HS-5 (cell line): Measurements from ENCODE around the gene BAG3.
"Not testable (repeated sequence)": the region's sequence is repeated elsewhere in the genome, so short reads cannot be mapped to it uniquely, and the experiment has no call there.

Source experiments
- DNase-seq: peaks from one replicate; pipeline ENCODE4 v3.0.0-alpha.2; 2012; ENCODE audit warnings: low read depth

The BAG3 gene

DNA sequence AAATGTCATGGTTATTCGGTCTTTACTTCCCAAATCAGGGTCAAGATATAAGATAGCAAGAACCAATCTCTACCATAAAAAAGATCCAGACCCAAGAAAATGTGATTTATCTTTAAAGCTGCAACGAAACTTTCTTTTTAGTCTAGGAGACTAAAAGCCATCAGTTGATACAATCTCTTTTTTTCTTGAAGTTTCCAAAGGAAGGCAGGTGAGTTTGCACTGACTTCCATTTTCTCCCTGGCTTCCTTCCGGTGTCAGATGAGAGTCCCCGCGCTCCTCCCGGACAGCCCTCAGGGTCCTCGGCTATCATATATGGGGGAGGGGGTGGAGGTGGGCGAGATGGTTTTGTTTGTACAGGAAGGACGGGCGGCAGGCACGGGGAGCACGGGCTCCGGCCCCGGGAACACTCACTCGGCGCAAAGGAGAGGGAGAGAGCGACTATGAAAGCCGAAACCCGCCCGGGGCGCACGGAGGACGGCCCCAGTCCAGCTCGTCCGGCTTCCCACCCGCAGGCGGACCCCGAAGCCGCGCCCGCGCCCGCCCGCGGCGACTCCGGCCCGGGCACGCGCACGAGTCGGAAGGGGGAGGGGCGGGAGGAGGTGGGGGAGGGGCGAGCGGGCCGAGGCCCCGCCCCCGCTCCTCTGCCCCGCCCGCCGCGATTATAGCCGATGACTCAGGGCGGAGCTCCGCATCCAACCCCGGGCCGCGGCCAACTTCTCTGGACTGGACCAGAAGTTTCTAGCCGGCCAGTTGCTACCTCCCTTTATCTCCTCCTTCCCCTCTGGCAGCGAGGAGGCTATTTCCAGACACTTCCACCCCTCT is at the start of gene BAG3:
Gene BAG3 (plus strand): TSS at position 689 of the 822 bp plus-strand sequence. CDS start 296 bp downstream, outside the sequence.
- peak; percentile 73 for DNase-seq

DNA sequence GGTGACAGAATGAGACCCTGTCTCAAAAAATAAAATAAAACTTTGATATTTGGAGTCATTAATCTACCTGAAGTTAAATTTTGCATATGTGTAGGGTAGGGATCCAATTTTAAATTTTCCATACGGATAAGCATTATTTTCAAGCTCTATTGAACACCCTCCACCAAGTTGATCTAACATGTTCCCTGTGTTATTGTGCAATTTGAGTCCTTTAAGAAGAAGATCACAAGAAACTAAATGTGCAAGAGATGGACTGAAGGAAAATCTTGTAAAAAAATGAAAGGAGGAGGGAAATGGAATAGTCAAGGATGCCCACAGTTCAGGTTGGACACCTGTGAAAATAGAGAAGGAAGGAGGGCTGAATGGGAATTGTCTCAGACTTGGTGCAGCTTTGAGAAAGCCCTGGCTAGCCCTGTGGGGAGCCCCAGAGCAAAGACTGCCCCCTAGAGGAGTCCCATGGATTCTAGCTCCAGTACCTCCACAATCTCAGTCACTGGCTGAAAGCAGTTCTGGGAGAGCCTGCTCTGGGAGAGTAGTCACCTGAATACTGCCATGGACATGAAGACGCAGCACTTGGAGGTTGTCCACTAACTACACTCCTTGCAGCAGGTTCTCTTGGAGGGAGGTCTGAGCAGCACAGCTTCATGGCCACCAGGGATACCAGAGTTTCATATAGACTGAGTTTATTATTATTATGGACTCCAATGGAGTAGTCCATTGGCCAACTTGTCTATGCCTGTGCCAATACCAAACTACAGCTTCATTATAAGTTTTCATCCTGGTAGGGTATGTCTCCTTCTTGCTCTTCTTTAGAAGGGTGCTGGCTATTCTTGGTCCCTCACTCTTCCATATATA is 48.7 kb upstream of the BAG3 start:
- no peak for DNase-seq

DNA sequence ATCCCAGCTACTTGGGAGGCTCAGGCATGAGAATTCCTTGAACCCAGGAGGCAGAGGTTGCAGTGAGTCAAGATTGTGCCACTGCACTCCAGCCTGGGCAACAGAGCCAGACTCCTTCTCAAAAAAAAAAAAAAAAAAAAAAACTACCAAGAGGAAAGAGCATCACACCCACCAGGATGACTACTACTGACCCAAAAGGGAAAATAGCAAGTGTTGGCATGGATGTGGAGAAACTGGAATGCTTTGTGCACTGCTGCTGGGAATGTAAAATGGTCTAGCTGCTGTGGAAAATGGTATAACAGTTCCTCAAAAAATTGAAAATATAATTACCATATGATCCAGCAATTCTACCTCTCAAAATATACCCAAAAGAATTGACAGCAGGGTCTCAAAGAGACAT is 46.7 kb upstream of the BAG3 start:
- DNase-seq, result no peak

DNA sequence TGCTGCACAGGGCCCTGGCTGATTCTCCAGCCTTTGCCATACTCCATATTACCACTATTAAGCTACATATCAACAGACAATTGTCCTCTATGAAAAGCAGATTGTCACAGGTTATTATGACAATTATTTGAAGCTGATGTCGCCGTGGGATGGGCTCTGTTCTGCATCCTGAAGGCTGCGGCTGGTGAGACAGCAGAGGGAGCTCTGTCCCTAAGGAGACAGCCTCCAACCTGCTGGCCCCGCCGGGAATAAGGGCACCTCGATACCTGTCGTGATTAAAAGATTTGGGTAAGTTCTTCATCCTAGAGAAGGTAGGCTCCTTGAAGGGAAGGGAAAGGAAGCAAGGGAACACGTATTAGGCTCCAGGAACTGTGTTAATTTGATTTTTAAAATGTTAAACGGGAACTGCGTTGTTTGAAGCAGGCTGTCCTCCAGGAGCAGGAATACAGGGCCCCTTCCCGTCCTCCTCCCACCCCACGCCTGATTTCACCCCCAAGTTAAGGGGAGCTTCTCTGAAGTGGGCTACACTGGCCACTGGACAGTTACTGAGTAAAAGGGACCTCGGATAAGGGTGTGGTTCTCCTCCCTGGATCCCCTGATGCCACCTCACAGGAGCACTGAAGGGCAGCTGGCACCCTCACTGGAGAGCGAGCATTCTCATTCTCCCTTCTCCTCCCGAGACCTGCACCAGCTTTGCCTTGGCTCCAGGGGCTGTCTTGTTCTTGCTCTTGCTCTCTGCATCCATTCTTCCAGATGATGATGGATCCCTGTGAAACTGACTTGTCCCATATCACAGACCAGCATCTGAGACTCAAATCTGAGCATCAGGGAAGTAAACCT is 42.6 kb upstream of the BAG3 start:
- DNase-seq, result no peak

DNA sequence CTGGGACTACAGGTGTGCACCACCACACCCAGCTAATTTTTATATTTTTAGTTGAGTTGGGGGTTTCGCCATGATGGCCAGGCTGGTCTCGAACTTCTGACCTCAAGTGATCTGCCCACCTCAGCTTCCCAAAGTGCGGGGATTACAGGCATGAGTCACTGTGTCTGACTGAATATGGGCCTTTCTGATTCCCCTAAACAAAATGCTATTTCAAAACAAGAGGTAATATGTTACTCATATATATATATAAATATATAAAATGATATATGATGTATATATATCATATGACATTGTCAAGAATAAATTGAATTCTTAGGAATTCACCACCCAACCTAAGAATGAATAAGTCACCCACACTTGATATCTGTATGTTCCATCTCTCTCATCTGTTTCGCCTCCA is 41.7 kb upstream of the BAG3 start:
- DNase-seq, result no peak

DNA sequence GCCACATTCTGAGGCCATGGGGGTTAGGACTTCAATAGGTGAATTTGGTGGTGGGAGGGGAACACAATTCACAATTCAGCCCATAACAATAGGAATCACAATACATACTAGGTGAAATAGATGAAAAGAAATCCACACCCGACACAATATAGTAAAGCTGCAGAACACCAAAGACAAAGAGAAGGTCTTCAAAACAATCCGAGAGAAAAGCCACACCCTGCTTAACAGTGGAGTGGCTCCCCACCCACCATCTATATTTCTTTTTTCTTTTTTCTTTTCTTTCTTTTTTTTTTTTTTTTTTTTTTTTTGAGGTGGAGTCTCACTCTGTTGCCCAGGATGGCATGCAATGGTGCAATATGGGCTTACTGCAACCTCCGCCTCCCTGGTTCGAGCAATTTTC is 39.7 kb upstream of the BAG3 start:
- DNase-seq, result no peak

DNA sequence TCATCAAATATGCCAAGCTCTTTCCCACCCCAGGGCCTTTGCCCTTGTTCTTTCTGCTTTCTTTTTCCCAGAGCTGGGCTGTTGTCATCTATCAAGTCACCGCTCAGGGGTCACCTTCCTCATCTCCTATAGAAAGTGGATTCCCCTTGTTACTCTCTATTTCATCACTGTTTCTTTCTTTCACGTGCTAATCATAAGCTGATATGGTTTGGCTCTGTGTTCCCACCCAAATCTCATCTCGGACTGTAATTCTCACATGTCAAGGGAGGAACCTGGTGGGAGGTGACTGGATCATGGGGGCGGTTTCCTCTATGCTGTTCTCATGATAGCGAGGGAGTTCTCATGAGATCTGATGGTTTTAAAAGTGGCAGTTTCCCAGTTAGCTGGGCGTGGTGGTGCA is 37.4 kb upstream of the BAG3 start:
- DNase-seq, result no peak

DNA sequence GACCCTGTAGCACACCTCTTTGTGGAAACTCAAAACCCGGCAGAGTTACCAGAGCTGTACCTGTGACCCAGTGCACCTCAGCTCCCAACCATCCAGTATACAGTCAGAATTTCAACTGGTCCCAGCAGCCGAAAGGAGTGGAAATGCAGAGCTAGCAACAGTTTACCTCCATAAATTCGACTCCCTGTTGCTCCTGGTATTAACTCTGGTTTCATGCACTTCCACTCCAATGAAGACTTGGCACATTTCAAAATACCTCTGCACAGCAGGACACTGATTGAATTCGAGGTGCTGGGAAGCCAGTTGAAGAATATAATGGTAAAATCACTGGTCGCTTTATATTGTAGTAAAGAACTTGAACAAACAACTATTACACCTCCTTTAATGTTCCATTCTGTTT is 36.5 kb upstream of the BAG3 start:
- DNase-seq, result no peak

DNA sequence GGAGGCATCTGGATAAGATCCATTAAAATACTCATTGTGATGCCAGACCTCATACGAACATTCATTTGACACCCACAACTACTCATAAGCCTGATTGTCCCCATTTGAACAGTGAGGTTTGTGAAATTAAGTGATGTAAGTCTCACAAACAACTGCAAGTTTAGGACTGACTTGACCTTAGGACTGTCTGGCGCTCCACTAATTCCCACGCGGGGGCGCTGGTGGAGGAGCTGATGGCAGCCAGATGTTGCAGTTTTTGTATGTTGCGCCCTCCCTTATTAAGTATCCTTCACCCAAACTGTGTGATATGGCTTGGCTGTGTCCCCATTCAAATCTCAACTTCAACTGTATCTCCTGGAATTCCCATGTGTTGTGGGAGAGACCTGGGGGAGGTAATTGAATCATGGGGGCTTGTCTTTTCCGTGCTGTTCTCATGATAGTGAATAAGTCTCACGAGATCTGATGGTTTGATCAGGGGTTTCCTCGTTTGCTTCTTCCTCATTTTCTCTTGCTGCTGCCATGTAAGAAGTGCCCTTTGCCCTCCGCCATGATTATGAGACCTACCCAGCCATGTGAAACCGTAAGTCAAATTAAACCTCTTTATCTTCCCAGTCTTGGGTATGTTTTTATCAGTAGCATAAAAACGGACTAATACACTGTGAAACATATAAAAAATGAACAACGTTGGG is 34.2 kb upstream of the BAG3 start:
- no peak for DNase-seq

DNA sequence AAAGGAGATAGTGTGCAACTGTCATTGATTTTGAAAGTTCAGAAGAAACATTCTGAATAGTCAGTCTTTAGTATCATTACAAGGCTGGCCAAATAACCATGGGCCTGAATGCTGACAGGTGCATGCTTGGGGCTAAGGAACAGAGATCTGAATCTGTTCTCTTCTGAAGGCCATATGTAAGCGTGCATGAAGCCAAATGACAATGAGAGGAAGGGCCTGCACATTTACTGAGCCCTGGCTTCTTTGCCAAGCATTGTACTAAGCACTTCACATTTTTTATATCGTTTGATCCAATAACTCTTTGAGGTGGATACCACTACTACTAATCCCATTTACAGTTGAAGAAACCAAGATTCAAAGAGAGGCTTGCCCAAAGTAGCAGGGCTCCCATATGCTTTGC is 32.0 kb upstream of the BAG3 start:
- no peak for DNase-seq

DNA sequence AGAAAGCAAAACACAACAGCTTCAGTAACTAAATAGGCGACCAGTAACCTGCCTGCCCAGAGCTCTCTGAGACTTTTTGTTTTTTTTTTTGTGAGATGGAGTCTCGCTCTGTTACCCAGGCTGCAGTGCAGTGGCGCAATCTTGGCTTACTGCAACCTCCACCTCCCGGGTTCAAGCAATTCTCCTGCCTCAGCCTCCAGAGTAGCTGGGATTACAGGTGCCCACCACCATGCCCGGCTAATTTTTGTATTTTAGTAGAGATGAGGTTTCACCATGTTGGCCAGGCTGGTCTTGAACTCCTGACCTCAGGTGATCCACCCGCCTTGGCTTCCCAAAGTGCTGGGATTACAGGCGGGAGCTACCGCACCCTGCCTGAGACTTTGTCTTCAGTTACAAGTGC is 31.4 kb upstream of the BAG3 start:
- DNase-seq, result not testable (repeated sequence)

DNA sequence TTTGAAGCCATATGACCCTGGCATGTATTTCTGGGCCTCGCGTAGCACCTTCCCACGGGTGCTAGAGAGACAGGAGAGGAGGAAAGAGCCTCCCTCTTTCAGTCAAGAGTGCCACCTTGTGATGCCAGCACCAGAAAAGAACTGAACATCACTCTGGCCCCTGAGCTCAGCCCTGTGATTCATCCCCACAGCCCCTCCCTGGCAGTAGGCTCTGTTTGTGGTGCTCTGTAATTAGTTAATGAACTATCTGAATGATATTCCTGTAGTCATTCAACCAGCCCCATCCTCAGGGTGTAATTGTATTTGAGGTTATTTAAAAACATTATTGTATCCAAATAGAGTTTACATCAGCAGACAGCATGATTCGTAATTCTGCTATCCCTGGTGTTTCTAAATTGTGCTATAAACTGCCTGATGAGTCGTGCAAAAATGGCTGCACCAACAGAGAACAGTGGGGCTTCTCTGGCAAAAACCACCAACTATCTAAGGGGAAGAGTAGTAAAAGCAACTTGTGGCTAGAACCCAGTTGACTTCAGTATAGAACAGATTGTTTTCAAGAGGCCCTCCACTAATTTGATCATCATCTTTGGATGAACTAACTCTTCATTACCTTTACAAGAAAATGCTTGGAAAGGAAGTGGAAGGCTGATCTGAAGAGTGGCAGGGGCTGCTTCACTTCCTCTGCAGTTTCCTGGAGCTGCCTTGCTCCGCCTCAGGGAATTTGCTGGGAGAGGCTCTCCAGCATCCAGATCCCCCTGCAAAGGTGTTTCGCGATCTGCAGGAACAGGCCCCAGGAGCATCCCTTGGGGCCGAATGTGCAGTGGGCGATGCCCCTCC is 30.7 kb upstream of the BAG3 start:
- peak; percentile 38 for DNase-seq

DNA sequence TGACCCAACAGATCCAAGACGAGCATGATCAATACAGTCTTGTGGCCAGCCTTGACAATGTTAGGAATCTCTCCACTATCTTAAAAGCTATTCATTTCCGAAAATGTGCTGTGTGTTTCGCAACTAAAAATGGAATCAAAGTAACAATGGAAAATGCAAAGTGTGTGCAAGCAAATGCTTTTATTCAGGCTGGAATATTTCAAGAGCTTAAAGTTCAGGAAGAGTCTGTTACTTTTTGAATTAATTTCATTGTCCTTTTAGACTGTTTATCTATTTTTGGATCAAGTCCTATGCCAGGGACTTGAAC is 30.1 kb upstream of the BAG3 start:
- DNase-seq, result no peak

DNA sequence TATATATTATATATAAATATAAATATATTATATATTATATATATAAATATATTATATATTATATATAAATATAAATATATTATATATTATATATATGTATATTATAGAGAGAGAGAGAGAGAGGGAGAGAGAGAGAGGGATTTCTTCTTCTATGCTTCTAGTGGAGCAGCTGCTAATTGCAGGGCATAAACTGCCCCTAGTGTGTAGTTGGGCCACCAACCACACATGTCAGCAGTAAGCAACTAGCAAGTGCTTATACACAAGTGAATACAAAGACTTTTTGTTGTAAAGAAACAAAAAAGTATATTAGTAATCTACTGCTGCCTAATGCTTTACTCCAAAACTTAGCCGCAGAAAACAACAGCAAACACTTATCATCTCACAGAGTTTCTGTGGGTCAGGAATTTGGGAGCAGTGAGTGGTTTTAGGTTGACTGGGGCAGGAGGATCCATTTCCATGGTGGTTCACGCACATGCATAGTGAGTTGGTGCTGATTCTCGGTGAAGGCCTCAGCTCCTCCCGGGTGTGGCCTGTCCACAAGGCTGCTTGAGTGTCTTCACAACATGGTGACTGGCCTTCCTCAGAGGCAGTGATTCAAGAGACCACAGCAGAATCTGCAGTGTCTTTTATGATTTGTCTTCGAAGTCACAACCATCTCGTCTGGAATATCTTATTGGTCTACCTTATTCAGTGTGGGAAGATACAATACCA is 25.5 kb upstream of the BAG3 start:
- no peak for DNase-seq

DNA sequence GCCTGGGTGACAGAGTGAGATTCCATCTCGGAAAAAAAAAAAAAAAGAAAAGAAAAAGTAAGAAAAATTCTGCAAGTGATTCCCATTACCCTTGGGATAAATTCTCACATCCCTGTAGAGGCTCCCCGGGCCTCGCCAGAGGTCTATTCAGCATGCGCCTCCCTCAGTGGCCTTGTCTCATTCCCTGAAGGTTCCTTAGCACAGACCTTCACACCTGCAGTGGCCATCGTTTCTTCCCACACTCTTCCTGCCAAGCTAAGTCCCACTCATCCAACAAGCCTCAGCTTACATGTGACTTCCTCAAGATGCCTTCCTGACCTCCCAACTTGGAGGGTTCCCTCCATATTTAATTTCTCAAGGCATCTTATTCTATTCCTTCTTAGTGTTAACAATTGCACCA is 20.9 kb upstream of the BAG3 start:
- no peak for DNase-seq

DNA sequence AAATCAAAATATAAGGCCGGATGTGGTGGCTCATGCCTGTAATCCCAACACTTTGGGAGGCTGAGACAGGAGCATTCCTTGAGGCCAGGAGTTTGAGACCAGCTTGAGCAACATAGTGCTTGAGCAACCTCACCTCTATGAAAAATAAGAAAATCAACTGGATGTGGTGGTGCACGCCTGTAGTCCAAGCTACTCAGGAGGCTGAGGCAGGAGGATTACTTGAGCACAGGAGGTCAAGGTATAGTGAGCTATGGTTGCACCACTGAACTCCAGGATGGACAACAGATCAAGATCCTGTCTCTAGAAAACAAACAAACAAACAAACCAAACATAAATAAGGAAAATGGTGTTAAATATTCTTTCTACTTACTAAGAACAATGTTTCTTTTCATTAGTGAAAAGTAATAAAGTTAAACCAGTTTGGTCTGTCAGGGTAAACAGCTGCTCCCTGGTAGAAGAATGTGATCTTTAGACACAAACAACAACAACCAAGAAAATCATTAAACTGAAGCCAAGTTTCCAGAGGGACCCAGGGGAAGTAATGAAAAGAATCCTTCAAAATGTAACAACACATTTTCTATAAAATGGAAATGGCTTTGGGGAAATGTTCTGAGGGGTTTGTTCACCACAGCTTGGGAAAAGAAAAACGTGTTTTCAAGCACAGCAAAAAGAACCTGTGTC is 17.5 kb upstream of the BAG3 start:
- no peak for DNase-seq

DNA sequence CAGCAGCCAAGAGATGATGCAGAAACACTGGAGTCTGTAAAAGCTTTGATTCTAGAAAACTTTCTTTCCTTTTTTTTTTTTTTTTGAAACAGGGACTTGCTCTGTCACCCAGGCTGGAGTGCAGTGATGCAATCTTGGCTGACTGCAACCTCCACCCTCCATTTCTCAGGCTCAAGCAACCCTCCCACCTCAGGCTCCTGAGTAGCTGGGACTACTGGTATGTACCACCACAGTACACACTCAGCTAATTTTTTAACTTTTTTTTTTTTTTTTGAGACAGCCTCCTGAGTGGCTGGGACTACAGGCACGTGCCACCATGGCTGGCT is 17.0 kb upstream of the BAG3 start:
- DNase-seq, result no peak

DNA sequence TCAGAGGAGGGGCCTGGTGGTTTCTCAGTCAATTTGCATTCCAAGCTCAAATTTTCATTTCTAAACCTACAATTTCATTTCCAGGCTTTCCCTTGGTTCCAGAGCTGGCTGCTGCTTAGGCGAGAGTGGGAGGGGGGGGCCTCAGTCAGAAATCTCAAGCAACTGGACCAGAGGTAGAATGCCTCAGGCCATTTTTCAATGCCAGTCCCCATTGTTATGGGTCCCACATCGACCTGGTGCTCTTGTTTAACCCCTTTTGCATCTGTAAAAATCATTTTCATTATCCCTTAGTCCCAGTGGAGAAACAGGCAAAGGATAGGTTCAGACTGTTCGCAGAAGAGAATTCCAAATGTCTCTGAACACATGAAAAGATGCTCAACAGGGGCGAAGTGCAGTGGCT is 13.5 kb upstream of the BAG3 start:
- DNase-seq, result no peak

DNA sequence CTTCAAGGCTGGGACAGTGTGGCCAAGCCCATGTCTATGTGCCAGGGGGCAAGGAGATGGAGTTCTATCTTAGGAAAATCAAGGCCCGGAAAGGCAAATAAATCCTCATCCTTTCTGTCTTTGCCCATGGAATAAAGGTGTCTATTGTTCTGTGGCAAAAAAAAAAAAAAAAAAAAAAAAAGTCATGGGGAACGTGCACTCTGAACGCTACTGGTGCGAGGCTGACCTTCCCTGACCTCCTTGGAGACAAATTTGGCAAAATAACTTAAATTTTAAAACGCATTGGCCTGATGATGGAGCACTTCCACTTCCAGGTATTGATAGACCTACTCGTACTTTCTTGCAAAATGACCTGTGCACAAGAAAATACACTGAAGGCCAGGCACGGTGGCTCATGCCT is 12.2 kb upstream of the BAG3 start:
- no peak for DNase-seq

DNA sequence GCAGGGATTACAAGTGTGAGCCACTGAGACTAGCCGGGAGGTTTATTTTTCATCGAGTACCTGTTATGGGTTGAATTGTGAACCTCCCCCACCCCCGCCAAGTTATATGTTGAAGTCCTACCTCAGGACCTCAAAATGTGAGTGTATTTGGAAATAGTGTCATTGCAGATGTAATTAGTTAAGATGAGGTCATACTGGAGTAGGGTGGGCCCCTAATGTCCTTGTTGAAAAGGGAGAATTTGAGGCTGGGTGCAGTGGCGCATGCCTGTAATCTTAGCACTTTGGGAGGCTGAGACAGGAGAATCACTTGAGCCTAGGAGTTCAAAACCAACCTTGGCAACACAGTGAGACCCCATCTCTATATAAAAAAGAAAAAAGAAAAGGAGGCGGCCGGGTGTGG is 10.8 kb upstream of the BAG3 start:
- no peak for DNase-seq
